Activated CD8-positive, alpha-beta memory T cell treated with anti-CD3 and anti-CD28 coated beads for 48 hours (primary cell): Measurements from ENCODE around the gene HPSE2.
A peak's percentile ranks its signal among the peaks of the same experiment; 100 is the strongest.
"Not testable (repeated sequence)": the region's sequence is repeated elsewhere in the genome, so short reads cannot be mapped to it uniquely, and the experiment has no call there.

ENCODE experiments used
- DNase-seq, 3 experiments: peaks; one replicate each; pipeline ENCODE4 v3.0.0-alpha.2; 2020; ENCODE audit warnings: low read depth in 2 of 3, low spot score in 2 of 3

The HPSE2 gene

GRCh38 chr10:99235658-99236626 is at the start of gene HPSE2:
TSS of gene HPSE2 (minus strand) at chr10:99235852.
- DNase-seq, result no peak

- no peak for DNase-seq
Observed at GRCh38 chr10:99280472-99280871, 44.8 kb upstream of the HPSE2 start.

GRCh38 chr10:99279626-99280111 is 44.0 kb upstream of the HPSE2 start:
- no peak for DNase-seq

GRCh38 chr10:99276848-99277486 is 41.3 kb upstream of the HPSE2 start:
- DNase-seq, result no peak

GRCh38 chr10:99266383-99266782 is 30.7 kb upstream of the HPSE2 start:
- DNase-seq, result no peak

GRCh38 chr10:99248824-99249223 is 13.2 kb upstream of the HPSE2 start:
- DNase-seq, result no peak

- DNase-seq, result not testable (repeated sequence)
Observed at GRCh38 chr10:99247893-99248292, 12.2 kb upstream of the HPSE2 start.

- no peak for DNase-seq
Observed at GRCh38 chr10:99236627-99237309, 1.1 kb upstream of the HPSE2 start.

GRCh38 chr10:99234791-99235657 is 628 bp downstream of the HPSE2 start:
- DNase-seq, result no peak

- DNase-seq, result peak; percentile 10 to 40 (median 34)
Observed at GRCh38 chr10:99234041-99234790, 1.4 kb downstream of the HPSE2 start.

GRCh38 chr10:99233689-99234037 is 2.0 kb downstream of the HPSE2 start:
- no peak for DNase-seq

- no peak for DNase-seq
Observed at GRCh38 chr10:99233000-99233688, 2.5 kb downstream of the HPSE2 start.

GRCh38 chr10:99232360-99232999 is 3.2 kb downstream of the HPSE2 start:
- DNase-seq, result no peak

- no peak for DNase-seq
Observed at GRCh38 chr10:99224766-99225165, 10.9 kb downstream of the HPSE2 start.

- no peak for DNase-seq
Observed at GRCh38 chr10:99207340-99207739, 28.3 kb downstream of the HPSE2 start.

GRCh38 chr10:99203310-99203709 is 32.3 kb downstream of the HPSE2 start:
- no peak for DNase-seq

GRCh38 chr10:99172950-99173349 is 62.7 kb downstream of the HPSE2 start:
- no peak for DNase-seq

- no peak for DNase-seq
Observed at GRCh38 chr10:99172128-99172738, 63.4 kb downstream of the HPSE2 start.
